WERI-Rb-1 (cell line): Measurements from ENCODE around the gene SYTL2.

Source experiments
- DNase-seq: peaks from one replicate; pipeline ENCODE4 v3.0.0-alpha.2; 2020
- H3K27ac ChIP-seq: fragments of 250-450 bp; sonication (Bioruptor Pico); 2 replicates; pipeline ENCODE4 v1.5.1; 2020; ENCODE audit warnings: mild to moderate bottlenecking, moderate library complexity
- H3K27me3 ChIP-seq: fragments of 250-450 bp; sonication (Bioruptor Pico); 2 replicates; pipeline ENCODE4 v1.5.1; 2021; ENCODE audit warnings: mild to moderate bottlenecking, low read depth, moderate library complexity; ENCODE audit not compliant: insufficient read depth, severe bottlenecking
- H3K36me3 ChIP-seq: fragments of 250-450 bp; sonication (Bioruptor Pico); 2 replicates; pipeline ENCODE4 v1.5.1; 2020; ENCODE audit warnings: mild to moderate bottlenecking, moderate library complexity
- H3K4me3 ChIP-seq: 2 replicates; pipeline ENCODE4 v1.5.1; 2011; ENCODE audit warnings: low read depth, mild to moderate bottlenecking, control low read depth, low read length
- H3K9me3 ChIP-seq: fragments of 250-450 bp; sonication (Bioruptor Pico); 2 replicates; pipeline ENCODE4 v1.5.1; 2021; ENCODE audit warnings: mild to moderate bottlenecking, moderate library complexity; ENCODE audit not compliant: severe bottlenecking
- TF ChIP-seq, protein P1 (sequence below): IDR thresholded peaks from 2 replicates; pipeline ENCODE4 v1.5.1; 2011; ENCODE audit warnings: low read depth, mild to moderate bottlenecking, control low read depth, inconsistent platforms, low read length

The SYTL2 gene

DNA sequence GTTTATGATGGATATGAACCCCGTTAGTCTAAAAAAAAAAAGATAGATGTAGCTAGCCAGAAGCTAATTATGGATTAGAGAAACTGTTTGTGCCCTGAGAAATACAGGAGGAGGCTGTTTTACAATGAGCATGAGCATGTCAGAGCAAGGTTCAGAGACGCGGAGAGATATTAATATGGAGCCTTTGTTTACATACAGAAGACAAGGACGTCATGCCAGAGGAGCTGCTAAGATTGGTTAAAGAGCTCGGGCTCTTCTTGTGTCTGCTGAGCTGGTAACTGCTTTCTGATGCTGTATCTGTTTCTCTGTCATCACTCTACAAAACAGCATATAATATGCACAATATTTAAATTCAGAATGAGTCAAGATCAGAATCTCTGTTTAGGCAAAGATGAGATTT lies 100.0 kb downstream of the SYTL2 start:
- Histone ChIP-seq H3K36me3 (no peaks in the 10 kb centered on the region), H3K4me3 (no peak overlapping the region), H3K27me3 (no peaks in the 10 kb centered on the region), H3K27ac (no peak overlapping the region), H3K9me3 (no peaks in the 10 kb centered on the region)
- TF ChIP-seq, protein P1, sequence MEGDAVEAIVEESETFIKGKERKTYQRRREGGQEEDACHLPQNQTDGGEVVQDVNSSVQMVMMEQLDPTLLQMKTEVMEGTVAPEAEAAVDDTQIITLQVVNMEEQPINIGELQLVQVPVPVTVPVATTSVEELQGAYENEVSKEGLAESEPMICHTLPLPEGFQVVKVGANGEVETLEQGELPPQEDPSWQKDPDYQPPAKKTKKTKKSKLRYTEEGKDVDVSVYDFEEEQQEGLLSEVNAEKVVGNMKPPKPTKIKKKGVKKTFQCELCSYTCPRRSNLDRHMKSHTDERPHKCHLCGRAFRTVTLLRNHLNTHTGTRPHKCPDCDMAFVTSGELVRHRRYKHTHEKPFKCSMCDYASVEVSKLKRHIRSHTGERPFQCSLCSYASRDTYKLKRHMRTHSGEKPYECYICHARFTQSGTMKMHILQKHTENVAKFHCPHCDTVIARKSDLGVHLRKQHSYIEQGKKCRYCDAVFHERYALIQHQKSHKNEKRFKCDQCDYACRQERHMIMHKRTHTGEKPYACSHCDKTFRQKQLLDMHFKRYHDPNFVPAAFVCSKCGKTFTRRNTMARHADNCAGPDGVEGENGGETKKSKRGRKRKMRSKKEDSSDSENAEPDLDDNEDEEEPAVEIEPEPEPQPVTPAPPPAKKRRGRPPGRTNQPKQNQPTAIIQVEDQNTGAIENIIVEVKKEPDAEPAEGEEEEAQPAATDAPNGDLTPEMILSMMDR, result no peak
- no peak for DNase-seq

DNA sequence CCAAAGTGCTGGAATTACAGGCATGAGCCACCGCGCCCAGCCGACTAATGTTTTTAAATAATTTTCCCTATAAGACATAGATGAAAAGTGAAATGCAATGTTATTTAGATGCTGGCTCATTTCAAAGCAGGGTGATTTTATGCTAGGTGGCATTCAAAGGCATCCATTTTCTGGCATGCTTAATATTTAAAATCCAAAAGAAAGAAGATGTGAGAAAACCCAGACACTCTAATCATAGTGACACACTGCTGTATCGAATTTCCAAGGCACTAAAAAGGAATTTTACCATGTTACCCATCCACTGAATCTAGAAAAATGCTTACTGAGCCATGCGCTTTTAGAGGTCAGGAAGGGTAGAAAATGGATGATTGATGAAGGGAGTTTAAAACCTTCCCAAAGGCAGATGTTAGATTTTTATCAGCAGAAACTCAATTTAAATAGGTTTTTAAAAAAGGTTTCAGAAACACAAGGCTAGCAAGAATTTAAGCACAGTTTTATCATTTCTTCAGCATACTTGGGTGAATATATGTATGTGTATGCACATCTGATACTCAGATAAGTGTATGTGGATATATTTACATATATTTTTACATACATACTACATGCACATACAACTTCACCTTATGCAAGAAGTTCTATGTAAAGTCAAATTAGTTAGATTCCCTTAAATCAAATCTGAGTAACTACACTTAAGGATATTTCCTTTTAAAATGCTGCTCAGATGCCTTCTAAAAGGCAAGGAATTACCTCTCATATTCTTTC lies 100.8 kb downstream of the SYTL2 start:
- Histone ChIP-seq H3K27me3 (no peaks in the 10 kb centered on the region), H3K36me3 (no peaks in the 10 kb centered on the region), H3K9me3 (no peaks in the 10 kb centered on the region), H3K4me3 (no peak overlapping the region), H3K27ac (no peak overlapping the region)
- TF ChIP-seq, protein P1, result no peak
- no peak for DNase-seq

DNA sequence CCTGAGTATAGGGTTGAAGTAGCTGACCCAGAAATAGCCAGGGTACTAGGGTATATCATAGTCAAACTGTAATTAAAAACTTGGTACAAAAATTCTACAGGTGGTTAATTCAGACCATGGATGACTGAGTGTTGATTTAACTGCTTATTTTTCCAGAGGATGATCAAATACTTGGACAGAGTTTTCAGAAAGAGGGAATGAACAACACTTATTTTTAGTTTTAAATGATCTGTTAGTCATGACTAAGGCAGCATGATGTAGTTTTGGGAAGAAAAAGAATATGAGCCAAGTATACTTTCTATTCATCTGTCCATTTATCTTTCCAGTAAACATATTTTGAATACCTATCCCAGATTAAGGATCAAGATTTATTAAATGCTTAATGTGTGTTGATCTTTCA lies 105.1 kb downstream of the SYTL2 start:
- TF ChIP-seq, protein P1, result no peak
- H3K9me3 ChIP-seq, result no peaks in the 10 kb centered on the region
- H3K4me3 ChIP-seq, result no peak overlapping the region
- no peak for DNase-seq
- no peaks in the 10 kb centered on the region for H3K27me3 ChIP-seq
- H3K36me3 ChIP-seq, result no peaks in the 10 kb centered on the region
- no peak overlapping the region for H3K27ac ChIP-seq

DNA sequence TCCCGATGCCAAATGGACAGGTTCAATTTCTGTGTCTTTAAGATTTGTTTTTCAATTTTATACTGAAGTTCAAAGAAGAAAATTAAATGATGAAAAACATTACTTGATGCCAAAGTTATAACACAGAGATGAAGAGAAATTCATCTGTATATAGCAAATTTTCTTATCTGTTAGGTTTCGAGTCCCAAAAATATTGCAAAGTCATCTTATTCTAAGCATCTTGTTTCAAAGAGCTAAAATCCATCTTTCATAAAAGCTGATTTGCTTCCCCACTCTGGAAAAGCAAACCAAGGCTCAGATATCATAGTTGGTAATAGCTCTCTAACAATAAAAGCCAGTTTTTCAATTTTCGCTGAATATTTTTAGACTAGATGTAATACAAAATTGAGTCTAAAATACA lies 106.0 kb downstream of the SYTL2 start:
- Histone ChIP-seq H3K9me3 (no peaks in the 10 kb centered on the region), H3K27ac (no peak overlapping the region), H3K27me3 (no peaks in the 10 kb centered on the region), H3K4me3 (no peak overlapping the region), H3K36me3 (no peaks in the 10 kb centered on the region)
- DNase-seq, result no peak
- TF ChIP-seq, protein P1, result no peak

DNA sequence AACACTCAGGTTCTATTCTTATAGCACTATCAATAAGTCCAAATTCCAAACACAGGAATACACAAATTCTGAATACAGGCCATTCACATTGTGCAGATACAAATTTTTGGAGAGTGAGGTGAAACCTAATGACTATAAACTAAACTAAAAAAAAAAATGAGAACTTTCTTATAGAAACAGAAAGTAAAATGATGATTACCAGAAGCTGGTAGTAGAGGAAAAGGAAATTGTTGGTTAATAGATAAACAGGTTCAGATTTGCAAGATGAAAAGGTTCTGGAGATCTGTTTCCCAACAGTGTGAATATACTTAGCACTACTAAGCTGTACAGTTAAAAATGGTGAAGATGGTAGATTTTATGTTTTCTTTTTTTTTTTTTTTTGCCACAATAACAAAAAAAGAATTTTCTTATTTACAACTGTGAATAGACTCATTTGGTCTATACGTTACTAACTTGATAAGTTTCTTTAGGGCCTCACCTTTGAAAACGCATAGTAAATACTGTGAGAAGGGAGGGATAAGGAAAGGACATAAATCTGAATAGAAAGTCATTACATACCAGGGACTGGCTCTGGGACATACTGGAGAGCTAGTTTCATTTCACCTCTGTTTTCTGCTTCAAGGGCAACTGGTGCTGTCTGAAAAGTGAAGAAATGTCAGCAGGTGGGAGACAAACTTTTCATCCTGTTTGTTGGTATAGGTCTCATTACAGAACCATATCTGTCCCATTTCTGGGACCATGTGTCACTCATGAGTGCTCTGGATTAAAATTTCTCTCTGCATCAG lies 110.8 kb downstream of the SYTL2 start:
- no peaks in the 10 kb centered on the region for H3K36me3 ChIP-seq
- H3K9me3 ChIP-seq, result no peaks in the 10 kb centered on the region
- H3K27me3 ChIP-seq, result no peaks in the 10 kb centered on the region
- H3K27ac ChIP-seq, result no peak overlapping the region
- TF ChIP-seq, protein P1, result no peak
- H3K4me3 ChIP-seq, result no peak overlapping the region
- no peak for DNase-seq
